Right lobe of liver (tissue), 6 donors: ENCODE measurements around the gene ZMYND10. TPM values are rescaled to one million over a fixed set of nuclear protein-coding genes. Genes with fewer than 3 reads are reported as not detected.
A peak's percentile ranks its signal among the peaks of the same experiment; 100 is the strongest.

Experiments
- ATAC-seq, 4 donors: fragments of 200-7000 bp; cut with Tn5 transposase; one replicate each; pipeline ENCODE4 v1.9.1; 2020; ENCODE audit warnings: mild to moderate bottlenecking in 4 of 4, moderate library complexity in 4 of 4
- DNase-seq, 3 donors: peaks; one replicate each; pipeline ENCODE4 v3.0.0-alpha.2; 2020
- H3K27ac ChIP-seq, 3 donors: fragments of 200-600 bp; one replicate each; pipeline ENCODE4 v1.8.0; 2022
- H3K27me3 ChIP-seq, 2 donors: fragments of 200-600 bp; one replicate each; pipeline ENCODE4 v1.8.0; 2022
- H3K36me3 ChIP-seq, 4 donors: fragments of 200-600 bp; sonication (generic) in 1 of 4; one replicate each; pipeline versions ENCODE4 v1.5.1 to v1.8.0; 2017 to 2022; ENCODE audit warnings: control low read depth in 1 of 4
- H3K4me1 ChIP-seq, 4 donors: fragments of 200-600 bp; sonication (generic) in 1 of 4; one replicate each; pipeline versions ENCODE4 v1.5.1 to v1.8.0; 2017 to 2022; ENCODE audit warnings: control low read depth in 1 of 4
- H3K4me3 ChIP-seq, 3 donors: fragments of 200-600 bp; one replicate each; pipeline ENCODE4 v1.8.0; 2022
- H3K9me3 ChIP-seq, 4 donors: fragments of 200-600 bp; sonication (generic) in 1 of 4; one replicate each; pipeline versions ENCODE4 v1.5.1 to v1.8.0; 2017 to 2022; ENCODE audit warnings: control low read depth in 1 of 4
- POLR2A ChIP-seq: fragments of 450-650 bp; IDR thresholded peaks from one replicate; pipeline ENCODE4 v1.6.1; 2017; ENCODE audit warnings: antibody characterized with exemption, mild to moderate bottlenecking
- WGBS: methylation state at CpG from one replicate; pipeline ENCODE4 v1.1.6; 2018; ENCODE audit warnings: low coverage, low lambda C conversion rate; ENCODE audit not compliant: insufficient coverage; ENCODE audit errors: missing lambda C conversion rate; 5-methylcytosine and 5-hydroxymethylcytosine counted together
- intact Hi-C, 2 donors: fragments of 100-400 bp; cut with DNase I; formaldehyde crosslinking; loops; one replicate each; pipeline versions ENCODE4 v1.11.2 to v1.14.1; 2022
- total RNA-seq, 6 experiments: library from RNA; depleted of rRNA in 2 of 6; stranded (reverse); fragments of >200 nt in 2 of 6; fragmentation: NEBNext Ultra II Directional in 3 of 6; extraction: Animal tissue kit (Norgen Biotek cat#: 25700) in 3 of 6; gene quantifications; one replicate each; pipeline versions ENCODE4 v1.1.0 to v1.2.4, GENCODE V29; 2016 to 2023
- TF ChIP-seq, protein P1 (sequence below), 4 donors: fragments of 200-600 bp in 3 of 4; fragments of 450-650 bp in 1 of 4; IDR thresholded peaks; one replicate each; pipeline versions ENCODE4 v1.5.1 to v1.8.0; 2016 to 2022; ENCODE audit warnings: antibody characterized with exemption in 4 of 4, mild to moderate bottlenecking in 2 of 4
- donor health status: DM: no; HTN: yes; CAD: no.
- donor health status: DM: no; HTN: no; CAD: no.
- donor health status: DM: no; HTN: no; CAD: no.
- donor health status: DM: no; HTN: yes; CAD: no.
- donor health status: DM: no; HTN: yes; CAD: no.

Gene ZMYND10
- total RNA-seq, 6 experiments from 2014 or later: 0.25 to 0.70 (median 0.46) TPM

- intact Hi-C loops: loop anchor here in 1 of 2 donors (10.0 kb wide), 1 partner anchor 161 kb away; no protein-coding TSS in a partner anchor
- no peaks in the 10 kb centered on the region for H3K9me3 ChIP-seq
Measured at GRCh38 chr3:50373146-50374051, 27.9 kb upstream of the ZMYND10 start.

DNA sequence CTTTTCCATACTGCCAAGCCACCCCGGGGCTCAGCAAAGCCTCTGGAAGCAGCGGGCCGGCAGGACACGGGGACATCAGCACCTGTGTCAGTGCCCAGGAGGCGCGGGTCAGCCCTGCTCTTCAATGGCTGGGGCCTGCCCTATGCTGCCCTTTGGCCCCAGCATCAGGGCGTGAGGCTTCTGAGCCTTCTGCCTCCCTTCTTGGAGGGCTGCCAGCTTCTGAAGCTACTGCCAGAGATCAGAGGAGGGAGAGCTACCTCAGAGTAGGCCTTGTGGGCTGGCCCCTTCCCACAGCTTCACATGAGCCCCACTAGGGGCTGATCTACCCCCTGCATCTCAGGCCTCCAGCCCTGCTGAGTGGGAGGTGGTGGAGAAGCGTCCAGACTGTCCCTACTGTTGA lies 26.8 kb upstream of the ZMYND10 start:
- H3K36me3 ChIP-seq: no peaks in the 10 kb centered on the region
- H3K27me3 ChIP-seq: no peaks in the 10 kb centered on the region
- no peaks in the 10 kb centered on the region for H3K4me1 ChIP-seq
- intact Hi-C loops: loop anchor here in 1 of 2 donors (10.0 kb wide), 1 partner anchor 162 kb away; no protein-coding TSS in a partner anchor
- H3K27ac ChIP-seq: no peak overlapping the region
- DNase-seq (no peak), ATAC-seq (peak in 1 of 4 donors; percentile 25)
- TF ChIP-seq, protein P1, sequence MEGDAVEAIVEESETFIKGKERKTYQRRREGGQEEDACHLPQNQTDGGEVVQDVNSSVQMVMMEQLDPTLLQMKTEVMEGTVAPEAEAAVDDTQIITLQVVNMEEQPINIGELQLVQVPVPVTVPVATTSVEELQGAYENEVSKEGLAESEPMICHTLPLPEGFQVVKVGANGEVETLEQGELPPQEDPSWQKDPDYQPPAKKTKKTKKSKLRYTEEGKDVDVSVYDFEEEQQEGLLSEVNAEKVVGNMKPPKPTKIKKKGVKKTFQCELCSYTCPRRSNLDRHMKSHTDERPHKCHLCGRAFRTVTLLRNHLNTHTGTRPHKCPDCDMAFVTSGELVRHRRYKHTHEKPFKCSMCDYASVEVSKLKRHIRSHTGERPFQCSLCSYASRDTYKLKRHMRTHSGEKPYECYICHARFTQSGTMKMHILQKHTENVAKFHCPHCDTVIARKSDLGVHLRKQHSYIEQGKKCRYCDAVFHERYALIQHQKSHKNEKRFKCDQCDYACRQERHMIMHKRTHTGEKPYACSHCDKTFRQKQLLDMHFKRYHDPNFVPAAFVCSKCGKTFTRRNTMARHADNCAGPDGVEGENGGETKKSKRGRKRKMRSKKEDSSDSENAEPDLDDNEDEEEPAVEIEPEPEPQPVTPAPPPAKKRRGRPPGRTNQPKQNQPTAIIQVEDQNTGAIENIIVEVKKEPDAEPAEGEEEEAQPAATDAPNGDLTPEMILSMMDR (IDR thresholded peaks at IDR 0.05): no peak
- TF ChIP-seq POLR2A: no peak
- 14% methylated on average over 6 of the region's 8 CpGs for WGBS
- H3K9me3 ChIP-seq: no peaks in the 10 kb centered on the region
- no peak overlapping the region for H3K4me3 ChIP-seq

More at GRCh38 chr3:50373146-50374051, 27.9 kb upstream of the ZMYND10 start:
- no peaks in the 10 kb centered on the region for H3K27me3 ChIP-seq
- 42% methylated on average over 12 of the region's 12 CpGs for whole genome bisulfite sequencing
- no peak overlapping the region for H3K27ac ChIP-seq
- no peak overlapping the region for H3K4me3 ChIP-seq
- no peaks in the 10 kb centered on the region for H3K4me1 ChIP-seq
- DNase-seq: no peak
- no peak for ATAC-seq
- TF ChIP-seq, protein P1 (IDR thresholded peaks at IDR 0.05): no peak
- TF ChIP-seq POLR2A: no peak
- no peaks in the 10 kb centered on the region for H3K36me3 ChIP-seq

DNA sequence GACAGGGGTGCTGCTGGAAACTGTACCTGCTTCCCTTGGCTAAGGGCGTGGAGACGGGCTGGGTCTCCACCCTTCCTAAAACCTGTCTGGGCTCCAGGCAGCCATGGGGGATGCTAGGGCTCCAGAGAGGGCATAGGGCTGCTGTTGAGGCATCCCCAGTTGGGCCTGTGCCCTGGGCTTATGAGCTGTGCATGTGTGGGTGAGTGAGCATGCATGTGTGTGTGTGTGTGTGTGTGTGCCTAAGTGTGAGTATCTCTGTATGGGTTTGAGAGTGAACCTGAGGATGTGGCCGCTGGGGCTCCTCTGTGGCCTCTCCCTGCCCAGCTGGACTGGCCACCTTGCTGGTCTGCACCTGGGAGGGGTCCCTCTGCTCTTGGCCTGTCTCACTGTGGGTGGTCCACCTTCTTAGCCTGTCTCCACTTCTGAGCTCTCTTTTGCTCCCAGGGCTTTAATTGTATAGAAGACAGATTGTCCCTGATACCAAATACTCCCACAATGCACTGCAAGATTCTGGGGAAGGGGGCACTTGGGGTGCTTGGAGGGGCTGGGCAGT lies 25.7 kb upstream of the ZMYND10 start:
- no peak for ATAC-seq
- WGBS: 86% methylated on average over 1 of the region's 3 CpGs
- Histone ChIP-seq H3K4me1 (no peaks in the 10 kb centered on the region), H3K9me3 (no peaks in the 10 kb centered on the region), H3K36me3 (no peaks in the 10 kb centered on the region), H3K4me3 (no peak overlapping the region), H3K27me3 (no peaks in the 10 kb centered on the region), H3K27ac (no peak overlapping the region)
- intact Hi-C loops: loop anchor here in 1 of 2 donors (10.0 kb wide), 1 partner anchor 164 kb away; no protein-coding TSS in a partner anchor
- no peak for DNase-seq
- TF ChIP-seq POLR2A: no peak
- TF ChIP-seq, protein P1 (IDR thresholded peaks at IDR 0.05): no peak

GRCh38 chr3:50370594-50370993 lies 25.1 kb upstream of the ZMYND10 start:
- ATAC-seq (no peak), DNase-seq (no peak)
- 46% methylated on average over 12 of the region's 14 CpGs for WGBS
- TF ChIP-seq, protein P1 (IDR thresholded peaks at IDR 0.05): no peak
- TF ChIP-seq POLR2A: no peak
- no peak overlapping the region for H3K27ac ChIP-seq
- no peaks in the 10 kb centered on the region for H3K36me3 ChIP-seq
- intact Hi-C loops: loop anchor here in 1 of 2 donors (10.0 kb wide), 1 partner anchor 164 kb away; no protein-coding TSS in a partner anchor
- no peaks in the 10 kb centered on the region for H3K4me1 ChIP-seq
- no peak overlapping the region for H3K4me3 ChIP-seq
- no peaks in the 10 kb centered on the region for H3K9me3 ChIP-seq
- H3K27me3 ChIP-seq: no peaks in the 10 kb centered on the region
